ENCODE data around the gene TRIM46.

Gene TRIM46

GRCh38 chr1:155169541-155169940 is 4.1 kb upstream of the TRIM46 start:
- in situ Hi-C loops (cut with HindIII; ENCODE audit: low pct_ligation_motif_present, low sequenced_read_pairs): loop anchor here (10.0 kb wide), 1 partner anchor 55 kb away; no protein-coding TSS in a partner anchor
- no peak for TF ChIP-seq CTCF (IDR thresholded peaks at IDR 0.05; ENCODE audit: low read depth, low read length, missing control alignments)

GRCh38 chr1:155170101-155170785 is 3.4 kb upstream of the TRIM46 start:
- no peaks in the 10 kb centered on the region for H3K27me3 ChIP-seq (replicated peaks)
- TF ChIP-seq CTCF (IDR thresholded peaks at IDR 0.05; ENCODE audit: low read depth, low read length, missing control alignments): no peak
- H3K4me3 ChIP-seq (ENCODE audit: low read depth, low read length): no peak overlapping the region
- in situ Hi-C loops (cut with HindIII; ENCODE audit: low pct_ligation_motif_present, low sequenced_read_pairs): no loop called here
- no peak overlapping the region for H3K27ac ChIP-seq
- DNase-seq: no peak
- H3K36me3 ChIP-seq (replicated peaks): peaks cover 7% of the 10 kb centered on the region

More at GRCh38 chr1:155169541-155169940, 4.1 kb upstream of the TRIM46 start:
- Histone ChIP-seq H3K27ac (no peak overlapping the region), H3K27me3 (replicated peaks) (no peaks in the 10 kb centered on the region), H3K4me3 (ENCODE audit: low read depth, low read length) (no peak overlapping the region), H3K36me3 (replicated peaks) (peaks cover 7% of the 10 kb centered on the region)
- no peak for DNase-seq

- no peak overlapping the region for H3K27ac ChIP-seq
- H3K4me3 ChIP-seq (ENCODE audit: low read depth, low read length): no peak overlapping the region
- in situ Hi-C loops (cut with HindIII; ENCODE audit: low pct_ligation_motif_present, low sequenced_read_pairs): no loop called here
- no peak for DNase-seq
- no peak for TF ChIP-seq CTCF (IDR thresholded peaks at IDR 0.05; ENCODE audit: low read depth, low read length, missing control alignments)
- H3K36me3 ChIP-seq (replicated peaks): peaks cover 7% of the 10 kb centered on the region
- no peaks in the 10 kb centered on the region for H3K27me3 ChIP-seq (replicated peaks)
Measured at GRCh38 chr1:155170806-155171205, 2.8 kb upstream of the TRIM46 start.

DNA sequence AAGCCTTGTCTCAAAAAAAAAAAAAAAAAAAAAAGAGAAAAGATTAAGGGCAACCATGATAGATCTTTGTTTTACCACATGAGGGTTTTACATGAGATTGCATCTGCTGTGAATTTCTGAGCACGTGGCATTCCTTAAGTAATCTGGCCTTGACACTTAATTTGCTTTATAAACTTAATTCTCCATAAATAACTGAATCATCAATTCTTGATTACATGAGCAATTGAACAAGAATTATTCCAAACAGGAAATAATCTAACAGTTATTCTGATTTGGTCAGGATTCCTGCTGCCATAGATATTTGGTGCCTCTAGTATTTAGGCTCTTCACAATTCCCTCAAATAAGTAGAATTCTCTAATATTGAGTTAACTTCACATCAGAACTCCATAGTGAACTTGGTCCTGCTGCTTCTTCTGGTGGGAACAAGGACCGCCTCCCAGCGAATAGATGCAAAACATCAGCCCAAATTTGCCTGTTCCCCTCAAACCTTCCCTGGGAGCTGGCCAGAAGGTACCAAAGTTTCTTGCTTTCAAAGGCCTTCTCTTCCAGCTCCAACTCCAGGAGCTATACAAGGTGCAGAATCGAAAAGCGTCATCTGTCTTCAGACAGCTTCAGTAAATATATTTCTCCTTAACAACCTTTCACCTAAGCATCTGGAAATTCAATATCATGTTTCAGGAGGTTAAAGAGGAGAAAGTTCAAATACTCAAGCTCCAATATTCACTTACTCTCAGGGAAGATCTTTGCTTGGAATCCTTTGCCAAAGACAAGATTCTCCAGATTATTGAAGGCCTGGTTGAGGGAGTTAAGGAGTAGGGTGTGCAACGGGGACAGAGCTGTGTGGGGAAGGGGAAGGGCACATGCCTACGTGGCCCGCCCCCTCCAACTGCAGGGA is 1.6 kb upstream of the TRIM46 start:
- in situ Hi-C loops (cut with HindIII; ENCODE audit: low pct_ligation_motif_present, low sequenced_read_pairs): no loop called here
- Histone ChIP-seq H3K27ac (peak overlapping the region; percentile 90), H3K36me3 (replicated peaks) (peaks cover 12% of the 10 kb centered on the region), H3K4me3 (ENCODE audit: low read depth, low read length) (peak overlapping the region; percentile 96), H3K27me3 (replicated peaks) (no peaks in the 10 kb centered on the region)
- TF ChIP-seq CTCF (IDR thresholded peaks at IDR 0.05; ENCODE audit: low read depth, low read length, missing control alignments): no peak
- DNase-seq: no peak

- H3K36me3 ChIP-seq (replicated peaks): peaks cover 19% of the 10 kb centered on the region
- peak; percentile 95 for DNase-seq
- in situ Hi-C loops (cut with HindIII; ENCODE audit: low pct_ligation_motif_present, low sequenced_read_pairs): no loop called here
Measured at GRCh38 chr1:155172732-155173477, 744 bp upstream of the TRIM46 start, which contains the start of gene KRTCAP2. Gene KRTCAP2, minus strand, starts transcription at chr1:155173304. Its CDS starts 80 bp downstream, at chr1:155173224.

More at GRCh38 chr1:155172732-155173477, 744 bp upstream of the TRIM46 start, which contains the start of gene KRTCAP2:
- peak; percentile 96 for TF ChIP-seq CTCF (IDR thresholded peaks at IDR 0.05; ENCODE audit: low read depth, low read length, missing control alignments)
- no peaks in the 10 kb centered on the region for H3K27me3 ChIP-seq (replicated peaks)
- peak within 1 kb of the TSS; percentile 90 for H3K27ac ChIP-seq
- H3K4me3 ChIP-seq (ENCODE audit: low read depth, low read length): peak within 1 kb of the TSS; percentile 96
